Activated T-helper 17 cell treated with anti-CD3 and anti-CD28 coated beads, Interleukin-2, amount 50 U/mL, for 72 hours (primary cell): ENCODE data around the gene AOPEP. TPM values are rescaled to one million over a fixed set of nuclear protein-coding genes. Genes with fewer than 3 reads are reported as not detected.
A peak's percentile ranks its signal among the peaks of the same experiment; 100 is the strongest.
"Not testable (repeated sequence)": the region's sequence is repeated elsewhere in the genome, so short reads cannot be mapped to it uniquely, and the experiment has no call there.

ENCODE experiments used
- ATAC-seq: fragments of 150-1000 bp; cut with Tn5 transposase; replicated peaks from 2 replicates; pipeline ENCODE4 v1.10.0; 2021; ENCODE audit warnings: mild to moderate bottlenecking, moderate library complexity
- H3K27ac Mint-ChIP-seq: one replicate; pipeline ENCODE4 v1.8.0; 2022; ENCODE audit warnings: mixed read lengths
- H3K27me3 Mint-ChIP-seq: one replicate; pipeline ENCODE4 v1.8.0; 2022; ENCODE audit warnings: mixed read lengths
- H3K36me3 Mint-ChIP-seq: one replicate; pipeline ENCODE4 v1.8.0; 2022; ENCODE audit warnings: low read depth, mild to moderate bottlenecking, mixed read lengths
- H3K4me1 Mint-ChIP-seq: one replicate; pipeline ENCODE4 v1.8.0; 2022; ENCODE audit warnings: mixed read lengths
- H3K4me3 Mint-ChIP-seq: one replicate; pipeline ENCODE4 v1.8.0; 2022; ENCODE audit warnings: mild to moderate bottlenecking, mixed read lengths
- H3K9me3 Mint-ChIP-seq: one replicate; pipeline ENCODE4 v1.8.0; 2022; ENCODE audit warnings: mixed read lengths
- total RNA-seq, 2 donors: library from RNA; stranded (reverse); gene quantifications; one replicate each; pipeline ENCODE4 v1.2.3, GENCODE V29; 2022

Gene AOPEP
- total RNA-seq, 2 donors from 2014 or later = 15.5 to 16.4 TPM

GRCh38 chr9:94931740-94932139 is 205.2 kb downstream of the AOPEP start:
- Mint-ChIP-seq H3K27me3 (no peaks in the 10 kb centered on the region), H3K9me3 (no peaks in the 10 kb centered on the region), H3K27ac (no peak overlapping the region), H3K4me1 (peaks cover 6% of the 10 kb centered on the region), H3K4me3 (no peak overlapping the region), H3K36me3 (no peaks in the 10 kb centered on the region)
- no peak for ATAC-seq

- Mint-ChIP-seq H3K4me1 (peaks cover 10% of the 10 kb centered on the region), H3K36me3 (no peaks in the 10 kb centered on the region), H3K9me3 (no peaks in the 10 kb centered on the region), H3K4me3 (no peak overlapping the region), H3K27me3 (no peaks in the 10 kb centered on the region), H3K27ac (no peak overlapping the region)
- ATAC-seq = no peak
Observed at GRCh38 chr9:94932652-94933510, 206.4 kb downstream of the AOPEP start.

GRCh38 chr9:94933511-94933828 is 207.0 kb downstream of the AOPEP start:
- Mint-ChIP-seq H3K27me3 (no peaks in the 10 kb centered on the region), H3K4me3 (no peak overlapping the region), H3K4me1 (peaks cover 10% of the 10 kb centered on the region), H3K9me3 (peaks cover 4% of the 10 kb centered on the region), H3K36me3 (no peaks in the 10 kb centered on the region), H3K27ac (no peak overlapping the region)
- ATAC-seq = no peak

- no peaks in the 10 kb centered on the region for H3K27me3 Mint-ChIP-seq
- peaks cover 10% of the 10 kb centered on the region for H3K4me1 Mint-ChIP-seq
- no peaks in the 10 kb centered on the region for H3K36me3 Mint-ChIP-seq
- ATAC-seq = no peak
- H3K4me3 Mint-ChIP-seq = no peak overlapping the region
- H3K9me3 Mint-ChIP-seq = peaks cover 5% of the 10 kb centered on the region
- no peak overlapping the region for H3K27ac Mint-ChIP-seq
Observed at GRCh38 chr9:94934816-94935328, 208.4 kb downstream of the AOPEP start.

- peaks cover 6% of the 10 kb centered on the region for H3K4me1 Mint-ChIP-seq
- H3K36me3 Mint-ChIP-seq = no peaks in the 10 kb centered on the region
- no peak overlapping the region for H3K4me3 Mint-ChIP-seq
- peaks cover 5% of the 10 kb centered on the region for H3K9me3 Mint-ChIP-seq
- no peak overlapping the region for H3K27ac Mint-ChIP-seq
- no peak for ATAC-seq
- no peaks in the 10 kb centered on the region for H3K27me3 Mint-ChIP-seq
Observed at GRCh38 chr9:94935396-94935795, 208.9 kb downstream of the AOPEP start.

- no peaks in the 10 kb centered on the region for H3K36me3 Mint-ChIP-seq
- peaks cover 5% of the 10 kb centered on the region for H3K9me3 Mint-ChIP-seq
- no peak overlapping the region for H3K27ac Mint-ChIP-seq
- H3K4me1 Mint-ChIP-seq = peaks cover 4% of the 10 kb centered on the region
- no peaks in the 10 kb centered on the region for H3K27me3 Mint-ChIP-seq
- no peak for ATAC-seq
- H3K4me3 Mint-ChIP-seq = no peak overlapping the region
Observed at GRCh38 chr9:94936419-94936818, 209.9 kb downstream of the AOPEP start.

GRCh38 chr9:94937214-94937903 is 210.9 kb downstream of the AOPEP start:
- no peaks in the 10 kb centered on the region for H3K27me3 Mint-ChIP-seq
- peaks cover 4% of the 10 kb centered on the region for H3K4me1 Mint-ChIP-seq
- ATAC-seq = no peak
- H3K9me3 Mint-ChIP-seq = peaks cover 5% of the 10 kb centered on the region
- H3K36me3 Mint-ChIP-seq = no peaks in the 10 kb centered on the region
- H3K4me3 Mint-ChIP-seq = no peak overlapping the region
- H3K27ac Mint-ChIP-seq = no peak overlapping the region

- no peaks in the 10 kb centered on the region for H3K36me3 Mint-ChIP-seq
- no peak overlapping the region for H3K4me3 Mint-ChIP-seq
- H3K4me1 Mint-ChIP-seq = peaks cover 4% of the 10 kb centered on the region
- no peak for ATAC-seq
- H3K27me3 Mint-ChIP-seq = no peaks in the 10 kb centered on the region
- H3K9me3 Mint-ChIP-seq = peaks cover 5% of the 10 kb centered on the region
- peak overlapping the region; percentile 26 for H3K27ac Mint-ChIP-seq
Observed at GRCh38 chr9:94938384-94938783, 211.9 kb downstream of the AOPEP start.

- H3K36me3 Mint-ChIP-seq, ATAC-seq, H3K27me3 Mint-ChIP-seq, H3K27ac Mint-ChIP-seq, H3K9me3 Mint-ChIP-seq, H3K4me3 Mint-ChIP-seq, H3K4me1 Mint-ChIP-seq: not testable (repeated sequence)
Observed at GRCh38 chr9:94940296-94940695, 213.8 kb downstream of the AOPEP start.

GRCh38 chr9:94941211-94941875 is 214.8 kb downstream of the AOPEP start:
- no peak overlapping the region for H3K4me3 Mint-ChIP-seq
- peak overlapping the region; percentile 5 for H3K27ac Mint-ChIP-seq
- peaks cover 4% of the 10 kb centered on the region for H3K4me1 Mint-ChIP-seq
- H3K27me3 Mint-ChIP-seq = no peaks in the 10 kb centered on the region
- H3K36me3 Mint-ChIP-seq = no peaks in the 10 kb centered on the region
- peaks cover 5% of the 10 kb centered on the region for H3K9me3 Mint-ChIP-seq
- no peak for ATAC-seq

GRCh38 chr9:94944626-94945025 is 218.1 kb downstream of the AOPEP start:
- no peak for ATAC-seq
- peaks cover 6% of the 10 kb centered on the region for H3K4me1 Mint-ChIP-seq
- H3K9me3 Mint-ChIP-seq = no peaks in the 10 kb centered on the region
- H3K4me3 Mint-ChIP-seq = no peak overlapping the region
- no peak overlapping the region for H3K27ac Mint-ChIP-seq
- H3K27me3 Mint-ChIP-seq = no peaks in the 10 kb centered on the region
- no peaks in the 10 kb centered on the region for H3K36me3 Mint-ChIP-seq

- Mint-ChIP-seq H3K27ac (no peak overlapping the region), H3K4me1 (peaks cover 6% of the 10 kb centered on the region), H3K4me3 (no peak overlapping the region), H3K9me3 (no peaks in the 10 kb centered on the region), H3K27me3 (no peaks in the 10 kb centered on the region), H3K36me3 (no peaks in the 10 kb centered on the region)
- ATAC-seq = no peak
Observed at GRCh38 chr9:94945197-94946144, 219.0 kb downstream of the AOPEP start.

GRCh38 chr9:94946256-94946655 is 219.8 kb downstream of the AOPEP start:
- no peak for ATAC-seq
- H3K4me1 Mint-ChIP-seq = peaks cover 12% of the 10 kb centered on the region
- no peak overlapping the region for H3K27ac Mint-ChIP-seq
- H3K4me3 Mint-ChIP-seq = no peak overlapping the region
- no peaks in the 10 kb centered on the region for H3K9me3 Mint-ChIP-seq
- H3K36me3 Mint-ChIP-seq = no peaks in the 10 kb centered on the region
- no peaks in the 10 kb centered on the region for H3K27me3 Mint-ChIP-seq
